IMR-90 (cell line): ENCODE results near the gene TMEM14A. TPM values are rescaled to one million over a fixed set of nuclear protein-coding genes. Genes with fewer than 3 reads are reported as not detected.

Source experiments
- ATAC-seq: fragments of 200-7000 bp; cut with Tn5 transposase; 2 replicates; pipeline ENCODE4 v1.9.1; 2020; ENCODE audit warnings: low read depth, mild to moderate bottlenecking, moderate library complexity
- BruUV-seq: library from RNA; stranded (reverse); fragments of 400-500 nt; replicated peaks from 2 replicates; lab custom pipeline; 2021; lab: Mats Ljungman, UMichigan
- CTCF ChIA-PET: fragments of 300-600 bp; formaldehyde crosslinking; extraction: SDS; loops from one replicate; lab custom pipeline; 2021; ENCODE audit warnings: antibody characterized with exemption; lab: Yijun Ruan, JAX
- POLR2A ChIA-PET: fragments of 300-600 bp; sonication (Branson Sonifier 250); formaldehyde crosslinking; loops from one replicate; lab custom pipeline; 2022; ENCODE audit warnings: antibody characterized with exemption; ENCODE audit not compliant: unreplicated experiment; lab: Charles Lee
- DNase-seq: peaks from one replicate; pipeline ENCODE4 v3.0.0; 2013
- H2AFZ ChIP-seq: replicated peaks from 2 replicates; pipeline ENCODE3; 2013; ENCODE audit warnings: low read length, mild to moderate bottlenecking; ENCODE audit not compliant: poor library complexity
- H2AK5ac ChIP-seq: 2 replicates; pipeline ENCODE4 v1.6.1; 2013; ENCODE audit warnings: low read depth, low read length, inconsistent platforms
- H2AK9ac ChIP-seq: replicated peaks from 2 replicates; pipeline ENCODE3; 2013; ENCODE audit warnings: mild to moderate bottlenecking, low read depth, low read length, moderate library complexity; ENCODE audit not compliant: poor library complexity
- H2BK120ac ChIP-seq: 2 replicates; pipeline ENCODE4 v1.6.1; 2013; ENCODE audit warnings: low read depth, low read length, inconsistent platforms
- H2BK15ac ChIP-seq: 3 replicates; pipeline ENCODE4 v1.6.1; 2013; ENCODE audit warnings: low read depth, low read length, inconsistent platforms
- H2BK20ac ChIP-seq: 2 replicates; pipeline ENCODE4 v1.6.1; 2013; ENCODE audit warnings: low read depth, mild to moderate bottlenecking, inconsistent platforms, low read length, moderate library complexity
- H2BK5ac ChIP-seq: 2 replicates; pipeline ENCODE4 v1.6.1; 2013; ENCODE audit warnings: mild to moderate bottlenecking, low read depth, low read length, inconsistent platforms; ENCODE audit not compliant: poor library complexity, severe bottlenecking
- H3K14ac ChIP-seq: replicated peaks from 2 replicates; pipeline ENCODE4 v1.6.1; 2013; ENCODE audit warnings: low read depth, low read length, inconsistent platforms
- H3K18ac ChIP-seq: 2 replicates; pipeline ENCODE4 v1.6.1; 2013; ENCODE audit warnings: low read depth, low read length, control low read depth
- H3K23ac ChIP-seq: 2 replicates; pipeline ENCODE4 v1.6.1; 2013; ENCODE audit warnings: low read depth, low read length, inconsistent platforms
- H3K27ac ChIP-seq: 2 replicates; pipeline ENCODE4 v1.5.1; 2013; ENCODE audit warnings: mild to moderate bottlenecking, control low read depth, low read length; ENCODE audit not compliant: insufficient read depth
- H3K27me3 ChIP-seq: 2 replicates; pipeline ENCODE4 v1.6.1; 2013; ENCODE audit warnings: low read length; ENCODE audit not compliant: control insufficient read depth, insufficient read depth
- H3K36me3 ChIP-seq: 2 replicates; pipeline ENCODE4 v1.6.1; 2013; ENCODE audit warnings: low read length, mixed read lengths; ENCODE audit not compliant: control insufficient read depth, insufficient read depth
- H3K4ac ChIP-seq: 2 replicates; pipeline ENCODE4 v1.6.1; 2013; ENCODE audit warnings: low read depth, low read length, inconsistent platforms
- H3K4me1 ChIP-seq: 2 replicates; pipeline ENCODE4 v1.6.1; 2013; ENCODE audit warnings: low read length, mixed read lengths; ENCODE audit not compliant: control insufficient read depth, insufficient read depth
- H3K4me2 ChIP-seq: 2 replicates; pipeline ENCODE4 v1.6.1; 2013; ENCODE audit warnings: low read depth, mild to moderate bottlenecking, control low read depth, low read length, moderate library complexity
- H3K4me3 ChIP-seq: 2 replicates; pipeline ENCODE4 v1.5.1; 2013; ENCODE audit warnings: low read depth, mild to moderate bottlenecking, control low read depth, low read length, moderate library complexity; ENCODE audit not compliant: insufficient read depth
- H3K56ac ChIP-seq: 2 replicates; pipeline ENCODE4 v1.6.1; 2013; ENCODE audit warnings: low read length, inconsistent platforms; ENCODE audit not compliant: insufficient read depth; ENCODE audit errors: extremely low read depth
- H3K79me1 ChIP-seq, 2 experiments: 2 replicates each; pipeline ENCODE4 v1.6.1; 2013; ENCODE audit warnings: low read length in 2 of 2, inconsistent platforms in 1 of 2, low read depth in 1 of 2
- H3K9ac ChIP-seq: 2 replicates; pipeline ENCODE4 v1.6.1; 2013; ENCODE audit warnings: low read depth, low read length, control low read depth
- H3K9me1 ChIP-seq: 2 replicates; pipeline ENCODE4 v1.6.1; 2013; ENCODE audit warnings: low read length, inconsistent platforms; ENCODE audit not compliant: insufficient read depth
- H3K9me3 ChIP-seq: 2 replicates; pipeline ENCODE4 v1.6.1; 2013; ENCODE audit warnings: low read length; ENCODE audit not compliant: control insufficient read depth, insufficient read depth
- H4K20me1 ChIP-seq: 2 replicates; pipeline ENCODE4 v1.6.1; 2013; ENCODE audit warnings: low read length, inconsistent platforms; ENCODE audit not compliant: insufficient read depth
- H4K5ac ChIP-seq: 2 replicates; pipeline ENCODE4 v1.6.1; 2013; ENCODE audit warnings: mild to moderate bottlenecking, low read depth, low read length, control low read depth
- H4K8ac ChIP-seq, 2 experiments: 2 replicates each; pipeline ENCODE4 v1.6.1; 2013; ENCODE audit warnings: low read depth in 2 of 2, low read length in 2 of 2, control low read depth in 1 of 2, inconsistent platforms in 1 of 2
- H4K91ac ChIP-seq: 2 replicates; pipeline ENCODE4 v1.6.1; 2013; ENCODE audit warnings: low read depth, low read length, inconsistent platforms; ENCODE audit not compliant: insufficient read depth
- CTCF ChIP-seq: conservative IDR thresholded peaks from 2 replicates; pipeline ENCODE4 v1.5.1; 2012; ENCODE audit warnings: mild to moderate bottlenecking, low read depth, low read length, improper control_type of control experiment
- ELK1 ChIP-seq: fragments of 150-350 bp; IDR thresholded peaks from 2 replicates; pipeline ENCODE4 v1.6.1; 2016; ENCODE audit warnings: low read depth, mild to moderate bottlenecking, low read length, moderate library complexity, borderline replicate concordance
- WGBS, 2 experiments: methylation state at CpG; one replicate each; pipeline versions ENCODE4 v1.1.5 to v1.1.7; 2013; ENCODE audit warnings: missing lambda C conversion rate in 2 of 2; ENCODE audit not compliant: insufficient read length in 1 of 2; ENCODE audit errors: extremely low coverage in 2 of 2; 5-methylcytosine and 5-hydroxymethylcytosine counted together
- dilution Hi-C: fragments of 300-500 bp; cut with HindIII; formaldehyde crosslinking; loops from one replicate; pipeline ENCODE4 v1.14.3; 2018; ENCODE audit warnings: low sequenced_read_pairs; ENCODE audit not compliant: unreplicated experiment
- in situ Hi-C: fragments of 300-500 bp; cut with MboI; formaldehyde crosslinking; loops from 3 replicates; pipeline ENCODE4 v1.14.3; 2019; ENCODE audit warnings: low sequenced_read_pairs, inconsistent platforms, mixed read lengths
- intact Hi-C: fragments of 100-400 bp; cut with micrococcal nuclease; formaldehyde crosslinking; loops from 2 replicates; pipeline ENCODE4 v1.10.0; 2022
- polyA plus RNA-seq, 3 experiments: library from polyadenylated mRNA; depleted of rRNA; stranded (reverse); fragments of >200 nt; gene quantifications; 2 replicates each; pipeline ENCODE4 v1.2.3, GENCODE V29; 2012; ENCODE audit warnings: low replicate concordance in 1 of 3
- total RNA-seq: library from RNA; depleted of rRNA; stranded (reverse); fragments of >200 nt; gene quantifications from 2 replicates; pipeline ENCODE4 v1.2.3, GENCODE V29; 2012

Gene TMEM14A
- total and polyA plus RNA-seq, 2 of the 4 experiments (the other 2 are of a cell fraction) = 18.5 to 25.1 TPM

- intact Hi-C loops = no loop called here
- dilution Hi-C loops = no loop called here
- Histone ChIP-seq H4K8ac (no peak overlapping the region), H2AK5ac (no peak overlapping the region), H2BK5ac (no peak overlapping the region), H3K9me1 (no peaks in the 10 kb centered on the region), H3K79me1 (no peaks in the 10 kb centered on the region), H3K4me2 (no peak overlapping the region), H4K5ac (no peak overlapping the region), H3K4ac (no peak overlapping the region), H2AFZ (no peak overlapping the region), H3K14ac (no peak overlapping the region), H3K36me3 (no peaks in the 10 kb centered on the region), H3K27ac (no peak overlapping the region), H3K4me3 (no peak overlapping the region), H3K18ac (no peak overlapping the region), H4K91ac (no peak overlapping the region), H3K9me3 (peaks cover 4% of the 10 kb centered on the region), H2BK20ac (no peak overlapping the region), H3K23ac (no peak overlapping the region), H3K9ac (no peak overlapping the region), H2BK15ac (no peak overlapping the region), H3K4me1 (peaks cover 2% of the 10 kb centered on the region; the same call in 1 of the 2 replicates), H2AK9ac (no peak overlapping the region), H3K27me3 (no peaks in the 10 kb centered on the region), H4K20me1 (no peaks in the 10 kb centered on the region), H2BK120ac (no peak overlapping the region), H3K56ac (no peak overlapping the region)
- no CpG with 5 or more reads among the region's 2 CpGs for WGBS, 2 experiments
- DNase-seq (peak; percentile 5), ATAC-seq (no peak)
- no peak for TF ChIP-seq ELK1
- 0 out of 2 replicates have a peak, but pooled peaks have one; percentile 1 for TF ChIP-seq CTCF
- no TSS peak for BruUV-seq
- in situ Hi-C loops = no loop called here
- POLR2A ChIA-PET = no interaction called here
- CTCF ChIA-PET = interaction anchor here (0.5 kb wide), 1 partner anchor 145 kb away, joined by 3 read pairs; no protein-coding TSS in a partner anchor
Observed at GRCh38 chr6:52691718-52692117, 20.8 kb downstream of the TMEM14A start.
